Colonic mucosa (tissue), 4 donors: Measurements from ENCODE around the gene MCM3AP. TPM values are rescaled to one million over a fixed set of nuclear protein-coding genes. Genes with fewer than 3 reads are reported as not detected.

ENCODE experiments used
- DNase-seq: peaks from one replicate; pipeline ENCODE4 v3.0.0-alpha.2; 2020
- H3K27ac ChIP-seq: fragments of 200-600 bp; one replicate; pipeline ENCODE4 v1.8.0; 2021
- H3K27me3 ChIP-seq: fragments of 200-600 bp; one replicate; pipeline ENCODE4 v1.8.0; 2021
- H3K36me3 ChIP-seq: fragments of 200-600 bp; one replicate; pipeline ENCODE4 v1.8.0; 2021
- H3K4me1 ChIP-seq: fragments of 200-600 bp; one replicate; pipeline ENCODE4 v1.8.0; 2021; ENCODE audit warnings: mild to moderate bottlenecking
- H3K4me3 ChIP-seq: fragments of 200-600 bp; one replicate; pipeline ENCODE4 v1.8.0; 2021
- H3K9ac ChIP-seq, 2 donors: one replicate each; pipeline ENCODE4 v1.7.0; 2013; ENCODE audit warnings: control low read depth in 2 of 2, low read depth in 2 of 2, low read length in 2 of 2
- H3K9me3 ChIP-seq: fragments of 200-600 bp; one replicate; pipeline ENCODE4 v1.8.0; 2021
- CTCF ChIP-seq: fragments of 200-600 bp; IDR thresholded peaks from one replicate; pipeline ENCODE4 v1.8.0; 2022; ENCODE audit warnings: antibody characterized with exemption, mild to moderate bottlenecking
- intact Hi-C: fragments of 100-400 bp; cut with DNase I; formaldehyde crosslinking; loops from one replicate; pipeline ENCODE4 v1.14.1; 2022
- total RNA-seq, 2 donors: library from RNA; stranded (reverse); fragmentation: NEBNext Ultra II Directional in 1 of 2; extraction: Animal tissue kit (Norgen Biotek cat#: 25700) in 1 of 2; gene quantifications; one replicate each; pipeline ENCODE4 v1.2.1, GENCODE V29; 2021
- donor health status: healthy.
- donor health status: DM: no; HTN: no; CAD: no.
- donor health status: DM: no; HTN: no; CAD: no.

Gene MCM3AP
- total RNA-seq, 2 donors from 2014 or later: 68.4 to 112 TPM

- Histone ChIP-seq H3K27ac (no peak overlapping the region), H3K36me3 (no peaks in the 10 kb centered on the region), H3K4me1 (peaks cover 13% of the 10 kb centered on the region), H3K9me3 (no peaks in the 10 kb centered on the region), H3K4me3 (no peak overlapping the region), H3K27me3 (no peaks in the 10 kb centered on the region), H3K9ac (no peak overlapping the region)
- DNase-seq: no peak
- no peak for TF ChIP-seq CTCF
- intact Hi-C loops: loop anchor here (5.0 kb wide), 1 partner anchor 33 kb away; the partner anchor contains the start of genes C21orf58 and PCNT
These were observed 4.3 kb upstream of the MCM3AP start for GRCh38 chr21:46289655-46290179.

DNA sequence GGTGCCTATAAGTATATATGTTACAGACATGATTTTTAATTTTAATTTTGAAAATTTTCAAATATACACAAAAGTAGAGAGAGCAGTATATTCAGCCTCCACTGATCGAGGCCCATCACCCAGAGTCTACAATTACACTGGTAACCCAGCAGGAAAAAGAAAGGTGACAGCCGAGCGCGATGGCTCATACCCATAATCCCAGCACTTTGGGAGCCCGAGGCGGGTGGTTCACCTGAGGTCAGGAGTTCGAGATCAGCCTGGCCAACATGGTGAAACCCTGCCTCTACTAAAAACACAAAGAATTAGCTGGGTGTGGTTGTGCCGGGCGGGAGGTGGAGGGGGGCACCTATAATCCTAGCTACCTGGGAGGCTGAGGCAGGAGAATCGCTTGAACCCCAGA is 2.1 kb upstream of the MCM3AP start:
- H3K27ac ChIP-seq: peak overlapping the region; percentile 55
- intact Hi-C loops: loop anchor here (5.0 kb wide), 1 partner anchor 35 kb away; the partner anchor contains the start of genes C21orf58 and PCNT
- H3K36me3 ChIP-seq: no peaks in the 10 kb centered on the region

DNA sequence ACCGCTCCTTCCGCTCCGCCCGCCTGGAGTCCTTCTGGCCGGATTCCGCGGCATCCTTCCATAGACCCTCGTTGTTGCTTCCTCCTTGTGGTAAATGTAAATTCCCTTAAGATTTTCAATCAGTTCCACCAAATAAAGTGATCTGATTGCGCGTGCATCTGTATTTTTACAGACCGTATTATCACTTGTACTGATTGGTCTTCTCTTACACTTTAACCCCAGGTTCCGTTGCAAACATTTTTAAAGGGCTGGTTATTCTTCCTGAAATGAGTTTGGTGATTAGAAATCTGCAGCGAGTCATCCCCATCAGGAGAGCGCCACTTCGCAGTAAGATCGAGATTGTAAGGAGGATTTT is 1.2 kb upstream of the MCM3AP start:
- Histone ChIP-seq H3K9ac (peak overlapping the region; percentile 13 to 75), H3K27me3 (no peaks in the 10 kb centered on the region), H3K36me3 (no peaks in the 10 kb centered on the region), H3K4me1 (peaks cover 29% of the 10 kb centered on the region), H3K4me3 (peak overlapping the region; percentile 73), H3K27ac (peak overlapping the region; percentile 89), H3K9me3 (no peaks in the 10 kb centered on the region)
- intact Hi-C loops: loop anchor here (5.0 kb wide), 1 partner anchor 36 kb away; the partner anchor contains the start of genes C21orf58 and PCNT
- no peak for TF ChIP-seq CTCF
- no peak for DNase-seq

More for the DNA sequence above, 2.1 kb upstream of the MCM3AP start:
- Histone ChIP-seq H3K27me3 (no peaks in the 10 kb centered on the region), H3K4me1 (peaks cover 29% of the 10 kb centered on the region), H3K4me3 (no peak overlapping the region), H3K9me3 (no peaks in the 10 kb centered on the region), H3K9ac (no peak overlapping the region)
- no peak for TF ChIP-seq CTCF
- DNase-seq: no peak

DNA sequence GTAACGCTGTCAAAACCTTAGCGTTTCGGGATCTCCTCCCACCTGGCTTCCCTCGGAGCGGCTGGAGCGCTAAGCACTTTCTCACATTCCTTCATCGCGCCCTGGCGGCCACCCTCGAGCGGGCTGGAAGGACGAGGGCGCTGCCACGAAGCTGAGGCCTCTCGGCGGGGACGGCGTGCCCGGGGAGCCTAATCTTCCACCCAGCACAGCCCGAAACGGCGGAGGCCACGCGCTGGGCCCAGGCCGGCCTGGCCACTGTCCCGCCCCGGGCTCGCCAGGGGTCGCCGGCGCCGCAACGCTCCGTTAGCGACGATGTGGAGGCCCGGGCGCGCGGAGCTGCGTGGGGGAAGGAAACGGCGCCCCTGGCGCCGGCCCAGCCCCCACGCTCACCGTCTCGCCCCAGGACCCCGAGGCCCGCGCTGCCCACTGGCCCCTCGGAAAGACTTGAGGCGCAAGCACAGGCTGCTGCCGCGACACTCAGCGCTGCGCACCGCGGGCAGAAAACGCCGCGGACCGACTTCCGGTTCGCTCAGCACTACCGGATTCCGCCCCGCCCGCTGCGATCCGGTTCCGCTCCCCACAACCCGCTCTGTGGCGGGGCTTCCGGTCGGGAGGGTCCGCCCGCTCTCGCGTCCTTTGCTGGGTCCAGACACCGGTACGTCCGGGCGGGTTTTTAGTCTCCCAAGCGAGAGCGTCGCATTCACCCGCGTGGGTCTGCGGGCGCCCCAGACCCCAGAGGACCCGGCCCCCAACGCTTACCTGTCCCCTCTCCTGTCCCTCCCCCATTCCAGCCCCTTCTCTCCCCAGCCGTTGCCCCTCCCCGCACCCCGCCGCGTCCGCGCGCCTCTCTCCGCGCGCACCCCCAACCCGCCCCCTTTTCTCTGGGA is 593 bp upstream of the MCM3AP start, which contains the start of gene YBEY:
Gene YBEY (plus strand): TSS at position 582 of the 887 bp plus-strand sequence. CDS start 572 bp downstream, outside the sequence.
- H3K4me1 ChIP-seq: peaks cover 29% of the 10 kb centered on the region
- no peak for TF ChIP-seq CTCF
- intact Hi-C loops: loop anchor here (5.0 kb wide), 1 partner anchor 36 kb away; the partner anchor contains the start of genes C21orf58 and PCNT

DNA sequence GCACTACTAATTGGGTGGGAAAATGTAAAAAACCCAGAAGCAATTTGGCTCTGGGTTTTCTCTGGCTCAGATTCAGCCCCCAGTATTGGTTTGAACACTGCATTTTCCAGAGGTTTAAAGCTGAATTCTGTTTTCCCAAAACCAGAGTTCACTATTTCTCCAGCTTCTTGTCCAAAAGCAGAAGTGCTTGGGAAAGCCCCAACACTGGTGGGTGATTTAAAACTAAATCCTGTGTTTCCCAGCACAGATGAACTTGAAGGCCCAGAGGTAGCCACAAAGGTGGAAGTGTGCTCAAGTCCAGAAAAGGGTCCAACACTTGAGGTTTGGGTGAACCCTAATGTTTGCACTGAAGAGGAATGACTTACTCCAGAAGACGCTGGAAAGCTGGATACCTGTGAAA is 678 bp downstream of the MCM3AP start:
- Histone ChIP-seq H3K9me3 (no peaks in the 10 kb centered on the region), H3K27ac (peak overlapping the region; percentile 51), H3K4me3 (peak overlapping the region; percentile 73), H3K9ac (peak overlapping the region in 1 of 2 donors; percentile 75), H3K4me1 (peaks cover 29% of the 10 kb centered on the region), H3K27me3 (no peaks in the 10 kb centered on the region), H3K36me3 (peaks cover 14% of the 10 kb centered on the region)
- intact Hi-C loops: loop anchor here (5.0 kb wide), 1 partner anchor 38 kb away; the partner anchor contains the start of genes C21orf58 and PCNT
- no peak for TF ChIP-seq CTCF
- DNase-seq: no peak

More for the DNA sequence above, 593 bp upstream of the MCM3AP start, which contains the start of gene YBEY:
- no peaks in the 10 kb centered on the region for H3K9me3 ChIP-seq
- peaks cover 1% of the 10 kb centered on the region for H3K36me3 ChIP-seq
- peak within 1 kb of the TSS; percentile 89 for H3K27ac ChIP-seq
- peak within 1 kb of the TSS; percentile 75 to 99 for H3K9ac ChIP-seq
- DNase-seq: peak; percentile 91
- peak within 1 kb of the TSS; percentile 73 for H3K4me3 ChIP-seq
- H3K27me3 ChIP-seq: no peaks in the 10 kb centered on the region
